GM12865 (cell line): Measurements from ENCODE around the gene HDAC3.

Experiments
- DNase-seq: peaks from one replicate; pipeline ENCODE4 v3.0.0; 2010; ENCODE audit warnings: low read depth
- H3K4me3 ChIP-seq: 2 replicates; pipeline ENCODE4 v1.5.1; 2011; ENCODE audit warnings: mild to moderate bottlenecking, low read depth, low read length, control low read depth
- TF ChIP-seq, protein P1 (sequence below): IDR thresholded peaks from 2 replicates; pipeline ENCODE4 v1.5.1; 2011; ENCODE audit warnings: low read length, control low read depth, low read depth, inconsistent platforms; ENCODE audit not compliant: insufficient read depth; ENCODE audit errors: missing control alignments

Gene HDAC3

DNA sequence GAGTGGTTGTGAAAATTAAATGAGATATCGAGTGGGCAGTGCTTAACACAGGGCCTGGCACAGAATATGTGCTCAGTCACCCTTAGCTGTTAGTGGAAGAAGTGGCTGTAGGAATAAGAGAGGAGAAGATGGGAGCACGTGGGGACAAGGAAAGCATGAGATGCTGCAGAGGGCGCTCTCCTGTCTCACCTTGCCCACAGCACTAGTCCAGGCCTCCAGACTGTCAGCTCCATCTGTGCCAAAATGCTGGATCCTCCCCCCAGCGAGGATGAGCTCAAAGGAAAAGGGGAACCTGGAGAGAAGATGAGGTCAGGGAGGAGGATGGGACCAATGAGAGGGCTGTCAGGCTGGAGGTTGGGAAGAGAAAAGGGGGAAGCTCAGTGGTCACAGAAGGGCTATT, 32.9 kb upstream of the HDAC3 start:
- H3K4me3 ChIP-seq: no peak overlapping the region
- TF ChIP-seq, protein P1, sequence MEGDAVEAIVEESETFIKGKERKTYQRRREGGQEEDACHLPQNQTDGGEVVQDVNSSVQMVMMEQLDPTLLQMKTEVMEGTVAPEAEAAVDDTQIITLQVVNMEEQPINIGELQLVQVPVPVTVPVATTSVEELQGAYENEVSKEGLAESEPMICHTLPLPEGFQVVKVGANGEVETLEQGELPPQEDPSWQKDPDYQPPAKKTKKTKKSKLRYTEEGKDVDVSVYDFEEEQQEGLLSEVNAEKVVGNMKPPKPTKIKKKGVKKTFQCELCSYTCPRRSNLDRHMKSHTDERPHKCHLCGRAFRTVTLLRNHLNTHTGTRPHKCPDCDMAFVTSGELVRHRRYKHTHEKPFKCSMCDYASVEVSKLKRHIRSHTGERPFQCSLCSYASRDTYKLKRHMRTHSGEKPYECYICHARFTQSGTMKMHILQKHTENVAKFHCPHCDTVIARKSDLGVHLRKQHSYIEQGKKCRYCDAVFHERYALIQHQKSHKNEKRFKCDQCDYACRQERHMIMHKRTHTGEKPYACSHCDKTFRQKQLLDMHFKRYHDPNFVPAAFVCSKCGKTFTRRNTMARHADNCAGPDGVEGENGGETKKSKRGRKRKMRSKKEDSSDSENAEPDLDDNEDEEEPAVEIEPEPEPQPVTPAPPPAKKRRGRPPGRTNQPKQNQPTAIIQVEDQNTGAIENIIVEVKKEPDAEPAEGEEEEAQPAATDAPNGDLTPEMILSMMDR: peak; percentile 19
- no peak for DNase-seq

DNA sequence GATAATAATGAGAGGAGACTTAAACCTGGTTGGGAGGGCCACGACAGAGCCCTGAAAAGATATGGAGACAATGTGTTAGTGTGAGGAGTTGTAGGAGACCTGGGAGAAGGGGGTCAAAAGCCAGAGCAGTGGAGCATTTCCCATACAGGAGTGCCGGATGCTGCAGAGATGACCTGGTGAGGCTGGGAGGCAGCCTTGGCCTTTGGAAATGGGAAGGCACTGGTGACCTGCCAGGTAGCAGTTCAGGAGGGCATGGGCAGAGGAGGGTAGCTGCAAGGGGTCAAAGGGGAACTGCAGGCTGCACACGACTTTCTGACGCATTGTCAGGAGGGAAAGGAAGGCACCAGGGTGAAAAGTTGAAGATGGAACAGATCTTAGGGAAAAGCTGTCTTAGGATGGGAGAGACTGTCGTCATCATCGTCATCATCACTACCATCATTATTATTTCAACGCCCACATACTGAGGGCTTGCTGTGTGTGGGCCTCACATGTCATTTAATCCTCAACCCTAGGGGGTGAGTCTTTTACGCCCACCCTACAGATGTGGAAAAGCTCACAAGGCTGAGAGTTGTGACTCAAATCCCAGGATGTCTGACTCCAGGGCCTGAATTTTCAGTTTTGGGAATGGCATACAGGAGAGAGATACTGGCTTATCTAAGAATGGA, 32.1 kb upstream of the HDAC3 start:
- TF ChIP-seq, protein P1: no peak
- no peak for DNase-seq
- H3K4me3 ChIP-seq: no peak overlapping the region

DNA sequence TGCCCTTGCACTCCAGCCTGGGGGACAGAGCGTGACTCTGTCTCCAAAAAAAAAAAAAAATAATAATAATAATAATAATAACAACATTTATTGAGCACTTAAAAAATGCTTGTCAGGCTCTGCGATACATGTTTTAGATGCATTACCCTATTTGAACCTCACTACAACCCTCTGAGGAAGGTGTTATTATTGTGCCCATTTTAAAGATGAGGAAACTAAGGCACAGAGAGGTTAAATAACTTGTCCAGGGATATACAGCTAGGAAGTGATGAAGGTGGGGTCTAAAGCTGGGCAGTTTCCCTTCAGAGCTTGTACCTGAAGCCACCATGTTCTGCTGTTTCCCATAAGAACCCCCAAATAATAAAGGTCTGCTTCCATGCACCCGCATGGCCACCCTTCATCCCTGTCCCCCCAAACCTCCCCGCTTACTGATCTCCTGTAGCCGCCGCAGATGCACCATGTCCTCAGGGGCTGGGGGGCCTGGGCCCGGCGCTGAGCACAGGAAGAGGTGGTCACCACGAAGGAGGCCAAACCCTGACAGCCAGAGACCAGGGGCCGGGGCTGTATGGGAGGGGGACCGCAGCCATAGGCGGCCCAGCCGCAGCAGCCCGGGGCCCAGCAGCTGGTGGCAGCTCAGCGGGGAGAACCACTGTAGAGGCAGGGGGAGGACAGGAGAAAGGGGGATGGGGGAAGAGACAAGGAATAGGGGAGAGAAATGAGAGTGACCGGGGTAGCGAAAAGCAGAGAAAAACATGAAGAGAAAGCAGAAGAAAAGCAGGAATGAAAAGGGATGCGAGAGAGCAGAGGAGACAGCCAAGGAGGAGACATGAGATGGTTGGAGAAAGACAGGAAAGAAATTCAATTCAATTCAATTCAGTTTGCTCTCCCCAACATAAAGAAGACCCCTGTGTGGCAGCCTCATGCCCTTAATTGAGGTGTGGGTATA, 29.6 kb upstream of the HDAC3 start:
- no peak for DNase-seq
- TF ChIP-seq, protein P1: no peak
- no peak overlapping the region for H3K4me3 ChIP-seq

DNA sequence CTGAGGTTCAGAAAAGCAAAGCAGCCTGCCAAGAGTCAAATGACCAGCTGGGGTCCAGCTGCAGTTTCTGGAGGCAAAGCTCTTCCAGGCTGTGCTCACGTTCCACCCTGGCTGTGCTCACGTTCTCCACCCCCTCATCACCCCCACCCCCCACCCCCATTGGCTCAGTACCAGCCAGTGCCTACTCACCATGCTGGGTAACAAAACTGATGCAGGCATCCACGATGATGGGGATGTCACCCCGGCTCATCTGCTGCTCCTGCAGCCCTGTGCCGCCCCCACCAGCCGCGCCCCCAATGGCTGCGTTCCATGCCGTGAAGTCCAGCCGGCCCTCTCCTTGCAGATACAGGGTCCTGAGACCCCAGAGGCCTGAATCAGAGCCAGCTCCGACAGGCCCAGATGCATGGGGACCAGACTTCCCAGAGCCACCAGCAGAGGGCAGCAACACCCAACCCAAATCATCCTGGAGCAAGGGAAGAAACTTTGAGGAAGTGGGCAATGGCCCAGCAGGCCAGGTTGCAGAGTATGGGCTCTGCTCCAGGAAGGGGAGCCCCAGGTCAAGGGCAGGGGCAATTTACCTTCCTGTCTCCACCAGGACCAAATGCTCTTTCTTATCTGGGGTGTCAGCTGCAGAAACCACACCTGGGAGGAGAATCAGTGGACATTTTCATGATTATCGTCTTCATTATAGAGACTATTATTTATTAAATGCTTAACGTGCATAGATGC, 28.2 kb upstream of the HDAC3 start:
- TF ChIP-seq, protein P1: peak; percentile 97
- H3K4me3 ChIP-seq: no peak overlapping the region
- DNase-seq: peak; percentile 80

DNA sequence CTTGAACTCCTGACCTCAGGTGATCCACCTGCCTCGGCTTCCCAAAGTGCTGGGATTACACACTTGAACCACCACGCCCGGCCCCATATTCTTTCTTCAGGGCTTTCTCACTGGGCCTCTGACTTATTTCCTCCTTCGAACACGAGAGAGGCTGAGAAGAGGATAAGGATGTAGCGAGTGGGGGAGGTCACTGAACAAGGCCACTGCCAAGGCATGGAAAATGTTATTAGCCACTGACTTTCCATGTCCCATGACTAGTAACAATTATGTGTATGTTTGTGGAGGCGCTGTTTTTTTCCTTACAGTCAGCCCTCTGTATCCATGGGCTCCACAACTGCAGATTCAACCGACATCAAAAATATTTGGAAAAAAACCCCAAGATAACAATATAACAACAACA, 26.9 kb upstream of the HDAC3 start:
- DNase-seq: no peak
- TF ChIP-seq, protein P1: no peak
- H3K4me3 ChIP-seq: no peak overlapping the region

DNA sequence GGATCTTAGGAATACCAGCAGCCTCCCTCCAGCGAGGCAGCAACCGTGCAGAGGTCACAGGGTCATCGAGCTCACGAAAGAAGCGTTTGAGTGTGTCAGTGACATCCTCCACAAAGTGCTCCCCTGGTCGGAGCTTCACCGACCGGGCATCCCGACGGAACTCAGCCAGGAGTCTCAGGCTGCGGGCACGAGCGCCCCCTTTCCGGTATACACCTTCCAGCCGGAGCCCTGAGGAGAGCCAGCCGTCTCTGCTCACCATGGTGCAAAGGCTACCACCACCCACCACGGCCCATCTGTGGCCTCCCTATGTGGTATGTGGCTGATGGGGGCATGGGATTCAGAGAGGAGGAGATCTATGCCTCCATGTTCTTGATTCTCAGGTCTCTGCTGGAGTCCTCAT, 25.4 kb upstream of the HDAC3 start:
- TF ChIP-seq, protein P1: no peak

More for the DNA sequence above, 25.4 kb upstream of the HDAC3 start:
- H3K4me3 ChIP-seq: no peak overlapping the region
- DNase-seq: no peak
